NCI-H524 treated with DMSO at 0.1 percent for 48 hours (cell line): ENCODE measurements around the gene TEX264.

Experiments used
- DNase-seq: peaks from one replicate; lab custom pipeline; 2025; lab: John Stamatoyannopoulos, UW

The TEX264 gene

GRCh38 chr3:51698209-51698608, 27.2 kb downstream of the TEX264 start:
- DNase-seq = no peak

GRCh38 chr3:51700403-51700802, 29.4 kb downstream of the TEX264 start:
- no peak for DNase-seq

- DNase-seq = no peak
Observed at GRCh38 chr3:51702156-51702555, 31.1 kb downstream of the TEX264 start.

GRCh38 chr3:51703068-51703760, 32.2 kb downstream of the TEX264 start:
- DNase-seq = no peak

- DNase-seq = no peak
Observed at GRCh38 chr3:51703761-51704510, 32.9 kb downstream of the TEX264 start.

- DNase-seq = no peak
Observed at GRCh38 chr3:51704511-51704950, 33.5 kb downstream of the TEX264 start.

GRCh38 chr3:51705276-51706020, 34.4 kb downstream of the TEX264 start:
- no peak for DNase-seq

GRCh38 chr3:51706021-51706485, 35.0 kb downstream of the TEX264 start:
- no peak for DNase-seq

- DNase-seq = no peak
Observed at GRCh38 chr3:51706788-51707731, 36.0 kb downstream of the TEX264 start, which contains the start of gene GRM2. GRM2 (plus strand) TSS chr3:51707068; CDS start chr3:51708984, 1,916 bp downstream.

- DNase-seq = no peak
Observed at GRCh38 chr3:51708216-51708845, 37.3 kb downstream of the TEX264 start.

- DNase-seq = no peak
Observed at GRCh38 chr3:51709004-51709420, 38.0 kb downstream of the TEX264 start.

GRCh38 chr3:51709675-51710074, 38.6 kb downstream of the TEX264 start:
- no peak for DNase-seq

GRCh38 chr3:51710631-51711351, 39.7 kb downstream of the TEX264 start:
- DNase-seq = peak; percentile 41

GRCh38 chr3:51711352-51712037, 40.4 kb downstream of the TEX264 start:
- no peak for DNase-seq

GRCh38 chr3:51712038-51712420, 41.0 kb downstream of the TEX264 start:
- DNase-seq = no peak

GRCh38 chr3:51712511-51712931, 41.5 kb downstream of the TEX264 start:
- no peak for DNase-seq

GRCh38 chr3:51712963-51713362, 41.9 kb downstream of the TEX264 start:
- no peak for DNase-seq

- DNase-seq = no peak
Observed at GRCh38 chr3:51715231-51715976, 44.4 kb downstream of the TEX264 start.

- no peak for DNase-seq
Observed at GRCh38 chr3:51715977-51716294, 44.9 kb downstream of the TEX264 start.
